ENCODE measurements around the gene CIAO3. TPM values are rescaled to one million over a fixed set of nuclear protein-coding genes. Genes with fewer than 3 reads are reported as not detected.
"Not testable (repeated sequence)": the region's sequence is repeated elsewhere in the genome, so short reads cannot be mapped to it uniquely, and the experiment has no call there.

Gene CIAO3
- total RNA-seq, 1 experiment from 2014 or later: 50.9 TPM

- Mint-ChIP-seq H3K27me3 (ENCODE audit: low read depth) (no peaks in the 10 kb centered on the region), H3K9me3 (no peaks in the 10 kb centered on the region), H3K27ac (no peak overlapping the region), H3K36me3 (no peaks in the 10 kb centered on the region), H3K4me3 (no peak overlapping the region), H3K4me1 (peaks cover 7% of the 10 kb centered on the region)
- no peak for TF ChIP-seq MXD4 (CRISPR knock-in tag; IDR thresholded peaks at IDR 0.05; ENCODE audit: borderline replicate concordance)
- TF ChIP-seq CTCF (IDR thresholded peaks at IDR 0.05): peak; percentile 43; the same call in 1 of the 2 replicates
- TF ChIP-seq ZNF263 (CRISPR knock-in tag; IDR thresholded peaks at IDR 0.05; ENCODE audit: low read depth): peak; percentile 53; the same call in 1 of the 2 replicates
- CTCF ChIA-PET: interaction anchor here (0.8 to 3.8 kb wide), 16 partner anchors 8 to 54 kb away, joined by 3 to 27 read pairs (median 4); partner anchors contain the start of genes ANTKMT, CCDC78, CHTF18 and HAGHL
- DNase-seq (ENCODE audit: low spot score) (peak; percentile 65), ATAC-seq (peak; percentile 19)
- POLR2A ChIA-PET: interaction anchor here (0.9 kb wide), 1 partner anchor 24 kb away, joined by 3 read pairs; no protein-coding TSS in a partner anchor
Measured at GRCh38 chr16:743794-744500, 3.1 kb upstream of the CIAO3 start.

- H3K4me3 Mint-ChIP-seq; DNase-seq (ENCODE audit: low spot score); H3K27ac Mint-ChIP-seq; H3K9me3 Mint-ChIP-seq; H3K4me1 Mint-ChIP-seq; ATAC-seq; H3K36me3 Mint-ChIP-seq; H3K27me3 Mint-ChIP-seq (ENCODE audit: low read depth): not testable (repeated sequence)
- POLR2A ChIA-PET: interaction anchor here (0.9 kb wide), 1 partner anchor 23 kb away, joined by 3 read pairs; no protein-coding TSS in a partner anchor
- CTCF ChIA-PET: interaction anchor here (0.5 to 3.8 kb wide), 11 partner anchors 9 to 1560 kb away, joined by 3 to 27 read pairs (median 6); partner anchors contain the start of genes ANTKMT, CHTF18, METRN and RPUSD1
Measured at GRCh38 chr16:742894-743293, 2.1 kb upstream of the CIAO3 start.

- Mint-ChIP-seq H3K36me3 (peaks cover 5% of the 10 kb centered on the region; the same call in 1 of the 2 replicates), H3K4me3 (peak overlapping the region; percentile 79), H3K27ac (no peak overlapping the region), H3K27me3 (ENCODE audit: low read depth) (no peaks in the 10 kb centered on the region), H3K9me3 (no peaks in the 10 kb centered on the region), H3K4me1 (peaks cover 16% of the 10 kb centered on the region)
- DNase-seq (ENCODE audit: low spot score): no peak
- CTCF ChIA-PET: interaction anchor here (1.7 to 3.8 kb wide), 9 partner anchors 19 to 63 kb away, joined by 6 to 28 read pairs (median 15); partner anchors contain the start of genes ANTKMT, CHTF18, METRN and MSLN
- no peak for ATAC-seq
- POLR2A ChIA-PET: interaction anchor here (1.8 kb wide), 1 partner anchor 21 kb away, joined by 10 read pairs; the partner anchor contains the start of gene ANTKMT
- TF ChIP-seq ATF1 (CRISPR knock-in tag; IDR thresholded peaks at IDR 0.05): no peak
- TF ChIP-seq SOX15 (CRISPR knock-in tag; IDR thresholded peaks at IDR 0.05): no peak
- no peak for TF ChIP-seq ELF4 (CRISPR knock-in tag; IDR thresholded peaks at IDR 0.05; ENCODE audit: low read depth)
- TF ChIP-seq CREB1 (CRISPR knock-in tag; IDR thresholded peaks at IDR 0.05): no peak
- no peak for TF ChIP-seq ZNF425 (CRISPR knock-in tag; conservative IDR thresholded peaks at IDR 0.05)
- no peak for TF ChIP-seq TP53 (CRISPR knock-in tag; IDR thresholded peaks at IDR 0.05)
- TF ChIP-seq MLX (CRISPR knock-in tag; IDR thresholded peaks at IDR 0.05): no peak
- TF ChIP-seq HMGXB4 (CRISPR knock-in tag; IDR thresholded peaks at IDR 0.05): no peak
- no peak for TF ChIP-seq AR (CRISPR knock-in tag; IDR thresholded peaks at IDR 0.05)
- no peak for TF ChIP-seq CBFB (CRISPR knock-in tag; IDR thresholded peaks at IDR 0.05; ENCODE audit: low read depth)
- no peak for TF ChIP-seq RELA (CRISPR knock-in tag; IDR thresholded peaks at IDR 0.05; ENCODE audit: borderline replicate concordance)
- TF ChIP-seq IRF1 (CRISPR knock-in tag; IDR thresholded peaks at IDR 0.05): no peak
Measured at GRCh38 chr16:741986-742629, 1.3 kb upstream of the CIAO3 start.
